Neutrophil (primary cell): ENCODE data around the gene DAZL.
A peak's percentile ranks its signal among the peaks of the same experiment; 100 is the strongest.

Experiments
- H3K27ac ChIP-seq: fragments of 200-600 bp; sonication (generic); 2 replicates; pipeline ENCODE4 v1.5.1; 2016; ENCODE audit warnings: mild to moderate bottlenecking, moderate library complexity
- H3K27me3 ChIP-seq: fragments of 200-600 bp; sonication (generic); 2 replicates; pipeline ENCODE4 v1.6.0; 2016; ENCODE audit warnings: mild to moderate bottlenecking
- H3K36me3 ChIP-seq: fragments of 200-600 bp; sonication (generic); 2 replicates; pipeline ENCODE4 v1.5.1; 2017
- H3K4me1 ChIP-seq, 2 experiments: fragments of 200-600 bp in 1 of 2; sonication (generic) in 1 of 2; 1 replicate in 1 of 2; 2 replicates in 1 of 2; pipeline versions ENCODE4 v1.5.1 to v1.6.1; 2013 to 2016; ENCODE audit warnings: low read depth in 1 of 2, low read length in 1 of 2, mild to moderate bottlenecking in 1 of 2, moderate library complexity in 1 of 2; ENCODE audit not compliant: control insufficient read depth in 1 of 2, insufficient read depth in 1 of 2
- H3K4me3 ChIP-seq, 2 experiments: fragments of 200-600 bp in 1 of 2; sonication (generic) in 1 of 2; 1 replicate in 1 of 2; 2 replicates in 1 of 2; pipeline ENCODE4 v1.5.1; 2013 to 2016; ENCODE audit warnings: low read depth in 1 of 2, low read length in 1 of 2, mild to moderate bottlenecking in 1 of 2, moderate library complexity in 1 of 2
- H3K9me3 ChIP-seq: fragments of 200-600 bp; sonication (generic); 2 replicates; pipeline ENCODE4 v1.5.1; 2016
- TF ChIP-seq, protein P1 (sequence below): fragments of 200-600 bp; sonication (generic); IDR thresholded peaks from 2 replicates; pipeline ENCODE4 v1.5.1; 2016; ENCODE audit warnings: antibody characterized with exemption

Gene DAZL

DNA sequence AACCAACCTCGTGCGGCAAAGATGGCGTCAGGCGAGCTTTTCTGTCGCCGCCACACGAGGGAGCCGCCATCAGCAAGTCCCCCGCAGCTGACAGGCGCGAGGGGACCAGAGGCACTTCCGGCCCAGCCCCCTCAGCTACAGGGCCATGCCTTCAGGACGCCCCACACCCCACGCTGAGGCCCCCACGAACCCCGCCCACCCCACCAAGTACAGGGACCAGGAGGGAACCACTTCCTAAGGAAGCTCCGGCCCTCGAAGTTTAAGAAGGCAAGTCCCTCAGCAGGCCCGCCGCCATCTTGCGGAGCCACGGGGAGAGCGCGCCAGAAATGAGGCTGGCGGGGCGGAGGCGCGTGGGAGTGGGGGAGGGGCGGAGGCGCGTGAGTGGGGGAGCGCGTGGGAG, 790 bp downstream of the DAZL start:
- Histone ChIP-seq H3K4me1 (no peaks in the 10 kb centered on the region), H3K9me3 (no peaks in the 10 kb centered on the region), H3K27ac (no peak overlapping the region), H3K4me3 (no peak overlapping the region), H3K36me3 (no peaks in the 10 kb centered on the region), H3K27me3 (no peaks in the 10 kb centered on the region)
- TF ChIP-seq, protein P1, sequence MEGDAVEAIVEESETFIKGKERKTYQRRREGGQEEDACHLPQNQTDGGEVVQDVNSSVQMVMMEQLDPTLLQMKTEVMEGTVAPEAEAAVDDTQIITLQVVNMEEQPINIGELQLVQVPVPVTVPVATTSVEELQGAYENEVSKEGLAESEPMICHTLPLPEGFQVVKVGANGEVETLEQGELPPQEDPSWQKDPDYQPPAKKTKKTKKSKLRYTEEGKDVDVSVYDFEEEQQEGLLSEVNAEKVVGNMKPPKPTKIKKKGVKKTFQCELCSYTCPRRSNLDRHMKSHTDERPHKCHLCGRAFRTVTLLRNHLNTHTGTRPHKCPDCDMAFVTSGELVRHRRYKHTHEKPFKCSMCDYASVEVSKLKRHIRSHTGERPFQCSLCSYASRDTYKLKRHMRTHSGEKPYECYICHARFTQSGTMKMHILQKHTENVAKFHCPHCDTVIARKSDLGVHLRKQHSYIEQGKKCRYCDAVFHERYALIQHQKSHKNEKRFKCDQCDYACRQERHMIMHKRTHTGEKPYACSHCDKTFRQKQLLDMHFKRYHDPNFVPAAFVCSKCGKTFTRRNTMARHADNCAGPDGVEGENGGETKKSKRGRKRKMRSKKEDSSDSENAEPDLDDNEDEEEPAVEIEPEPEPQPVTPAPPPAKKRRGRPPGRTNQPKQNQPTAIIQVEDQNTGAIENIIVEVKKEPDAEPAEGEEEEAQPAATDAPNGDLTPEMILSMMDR: no peak

DNA sequence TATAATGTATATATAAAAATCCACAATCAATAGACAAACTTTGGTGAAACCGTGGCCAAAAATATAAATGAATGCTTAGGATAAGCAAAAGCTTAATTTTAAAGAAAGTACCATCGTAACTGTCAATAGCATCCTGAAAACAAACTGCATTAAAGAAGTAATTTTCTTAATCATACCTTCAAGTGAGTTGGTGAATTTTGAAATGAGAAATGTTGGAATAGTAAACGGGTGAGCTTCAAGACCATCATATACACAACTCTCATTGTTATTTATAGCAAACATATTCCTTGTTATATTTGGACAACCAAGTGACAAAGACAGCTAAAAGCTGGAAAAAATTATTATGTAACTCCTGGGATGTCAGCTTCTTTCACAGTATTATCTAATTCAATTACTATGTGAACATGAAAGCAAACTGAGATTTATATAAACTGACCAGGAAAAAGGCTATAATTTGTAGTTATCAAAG, 3.7 kb downstream of the DAZL start:
- Histone ChIP-seq H3K27ac (no peak overlapping the region), H3K4me3 (no peak overlapping the region), H3K27me3 (no peaks in the 10 kb centered on the region), H3K9me3 (no peaks in the 10 kb centered on the region), H3K4me1 (no peaks in the 10 kb centered on the region), H3K36me3 (no peaks in the 10 kb centered on the region)
- TF ChIP-seq, protein P1: no peak

DNA sequence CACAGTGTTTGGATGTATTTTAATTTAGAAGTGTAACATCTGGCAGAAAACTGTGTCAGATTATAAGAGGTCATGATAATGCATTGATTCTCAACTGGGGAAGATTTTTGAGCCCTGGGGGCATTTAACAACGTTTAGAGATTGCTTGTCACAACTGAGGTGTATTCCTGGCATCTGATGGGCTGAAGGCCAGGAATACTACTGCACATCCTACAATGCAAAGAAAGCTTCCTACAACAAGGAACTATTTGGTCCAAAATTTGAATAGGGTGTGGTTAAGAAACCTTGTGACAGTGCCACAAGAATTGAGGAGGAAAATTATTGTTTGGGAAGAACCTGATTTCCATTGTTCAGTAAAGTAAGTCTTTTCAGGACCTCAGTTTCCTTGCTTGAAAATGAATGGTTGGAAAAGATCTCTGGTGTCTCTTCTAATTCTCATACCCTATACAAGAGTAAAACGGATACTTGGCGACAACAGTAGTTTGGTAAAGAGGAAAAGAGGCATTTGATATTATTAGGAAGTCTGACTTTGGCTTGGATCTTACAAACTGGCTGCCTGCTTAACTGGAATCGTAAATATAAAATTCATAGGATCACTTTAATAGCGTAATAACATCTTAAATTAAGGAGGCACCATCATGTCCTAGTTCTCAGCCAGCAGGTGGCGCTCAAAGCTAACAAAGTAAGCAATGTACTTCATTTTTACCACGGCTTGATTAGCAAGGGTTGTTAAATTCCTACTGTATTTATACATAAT, 4.3 kb downstream of the DAZL start:
- no peak overlapping the region for H3K4me3 ChIP-seq
- TF ChIP-seq, protein P1: peak; percentile 74
- no peaks in the 10 kb centered on the region for H3K9me3 ChIP-seq
- no peaks in the 10 kb centered on the region for H3K36me3 ChIP-seq
- no peaks in the 10 kb centered on the region for H3K27me3 ChIP-seq
- H3K27ac ChIP-seq: no peak overlapping the region
- no peaks in the 10 kb centered on the region for H3K4me1 ChIP-seq

DNA sequence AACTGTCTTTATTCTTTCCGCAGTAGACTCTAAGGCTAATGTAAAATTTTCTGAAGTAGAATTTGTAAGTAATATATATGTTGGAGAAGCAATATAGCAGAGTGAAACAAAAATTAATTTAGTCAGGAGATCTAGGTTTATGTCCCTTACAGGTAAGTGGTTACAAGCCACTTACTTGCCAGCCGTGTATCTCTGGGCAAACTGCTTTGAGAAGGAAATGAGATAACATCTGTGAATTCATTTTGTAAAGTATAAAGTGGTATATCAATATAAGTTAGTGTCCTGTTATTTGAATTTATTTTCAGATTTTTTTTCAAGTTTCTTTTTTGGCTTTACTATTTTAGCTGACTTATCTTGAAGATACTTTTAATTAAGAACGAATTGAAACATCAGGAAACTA, 5.5 kb downstream of the DAZL start:
- Histone ChIP-seq H3K4me3 (no peak overlapping the region), H3K27me3 (no peaks in the 10 kb centered on the region), H3K27ac (no peak overlapping the region), H3K4me1 (no peaks in the 10 kb centered on the region), H3K36me3 (no peaks in the 10 kb centered on the region), H3K9me3 (no peaks in the 10 kb centered on the region)
- TF ChIP-seq, protein P1: no peak

DNA sequence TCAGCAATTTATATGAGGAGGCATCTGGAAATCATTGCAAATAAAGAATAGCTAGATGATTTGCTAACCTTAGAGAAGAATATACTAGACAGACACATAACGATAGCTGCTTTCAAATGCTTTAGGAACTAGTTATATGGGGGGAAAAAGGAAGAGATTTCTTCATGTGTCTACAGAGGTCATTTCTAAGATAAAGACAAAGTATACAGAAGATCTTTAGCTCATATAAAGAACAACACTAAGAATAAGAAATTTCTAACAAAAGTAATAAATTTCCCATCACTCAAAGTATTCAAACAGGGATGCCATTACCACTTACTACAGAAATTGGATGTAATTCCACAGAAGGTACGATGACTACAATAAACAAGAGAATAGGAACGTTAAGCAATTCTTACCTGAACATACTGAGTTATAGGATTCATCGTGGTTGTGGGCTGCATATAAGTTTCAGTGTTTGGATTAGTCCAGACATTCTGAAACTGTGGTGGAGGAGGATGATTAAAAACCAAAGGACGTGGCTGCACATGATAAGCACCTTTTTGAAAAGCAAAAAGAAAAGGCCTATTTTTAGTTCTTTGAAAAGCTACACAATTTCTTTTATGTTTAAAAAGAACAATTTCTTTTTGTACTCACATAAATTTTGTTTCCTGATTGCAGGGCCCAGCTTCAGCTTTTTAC, 8.7 kb downstream of the DAZL start:
- Histone ChIP-seq H3K4me3 (no peak overlapping the region), H3K27ac (no peak overlapping the region), H3K36me3 (no peaks in the 10 kb centered on the region), H3K4me1 (no peaks in the 10 kb centered on the region), H3K27me3 (no peaks in the 10 kb centered on the region), H3K9me3 (no peaks in the 10 kb centered on the region)
- TF ChIP-seq, protein P1: no peak
